Breast epithelium (tissue), 3 donors: Measurements from ENCODE around the gene RAB24.

ENCODE experiments used
- CTCF ChIP-seq, 3 donors: fragments of 450-650 bp; IDR thresholded peaks; one replicate each; pipeline ENCODE4 v1.5.1; 2016 to 2017; ENCODE audit warnings: antibody characterized with exemption in 3 of 3, mild to moderate bottlenecking in 3 of 3, moderate library complexity in 3 of 3
- POLR2A ChIP-seq: fragments of 450-650 bp; IDR thresholded peaks from one replicate; pipeline ENCODE4 v1.6.1; 2016; ENCODE audit warnings: antibody characterized with exemption, mild to moderate bottlenecking, moderate library complexity
- POLR2AphosphoS5 ChIP-seq, 3 donors: sonication (generic); formaldehyde crosslinking; IDR thresholded peaks; one replicate each; pipeline ENCODE4 v1.6.1; 2017; ENCODE audit warnings: antibody characterized with exemption in 3 of 3

- TF ChIP-seq CTCF (IDR thresholded peaks at IDR 0.05) = no peak
- no peak for TF ChIP-seq POLR2AphosphoS5 (IDR thresholded peaks at IDR 0.05)
- TF ChIP-seq POLR2A = no peak
Measured at GRCh38 chr5:177336112-177336511, 32.6 kb upstream of the RAB24 start.
